HG02571 (cell line): ENCODE results near the gene PRM1.

ENCODE experiments used
- ATAC-seq: cut with Tn5 transposase; IDR thresholded peaks from one replicate; pipeline ENCODE4 v1.9.1; 2021; ENCODE audit warnings: mild to moderate bottlenecking, moderate library complexity; ENCODE audit not compliant: unreplicated experiment

Gene PRM1

GRCh38 chr16:11239644-11240632, 41.2 kb downstream of the PRM1 start:
- ATAC-seq = no peak

DNA sequence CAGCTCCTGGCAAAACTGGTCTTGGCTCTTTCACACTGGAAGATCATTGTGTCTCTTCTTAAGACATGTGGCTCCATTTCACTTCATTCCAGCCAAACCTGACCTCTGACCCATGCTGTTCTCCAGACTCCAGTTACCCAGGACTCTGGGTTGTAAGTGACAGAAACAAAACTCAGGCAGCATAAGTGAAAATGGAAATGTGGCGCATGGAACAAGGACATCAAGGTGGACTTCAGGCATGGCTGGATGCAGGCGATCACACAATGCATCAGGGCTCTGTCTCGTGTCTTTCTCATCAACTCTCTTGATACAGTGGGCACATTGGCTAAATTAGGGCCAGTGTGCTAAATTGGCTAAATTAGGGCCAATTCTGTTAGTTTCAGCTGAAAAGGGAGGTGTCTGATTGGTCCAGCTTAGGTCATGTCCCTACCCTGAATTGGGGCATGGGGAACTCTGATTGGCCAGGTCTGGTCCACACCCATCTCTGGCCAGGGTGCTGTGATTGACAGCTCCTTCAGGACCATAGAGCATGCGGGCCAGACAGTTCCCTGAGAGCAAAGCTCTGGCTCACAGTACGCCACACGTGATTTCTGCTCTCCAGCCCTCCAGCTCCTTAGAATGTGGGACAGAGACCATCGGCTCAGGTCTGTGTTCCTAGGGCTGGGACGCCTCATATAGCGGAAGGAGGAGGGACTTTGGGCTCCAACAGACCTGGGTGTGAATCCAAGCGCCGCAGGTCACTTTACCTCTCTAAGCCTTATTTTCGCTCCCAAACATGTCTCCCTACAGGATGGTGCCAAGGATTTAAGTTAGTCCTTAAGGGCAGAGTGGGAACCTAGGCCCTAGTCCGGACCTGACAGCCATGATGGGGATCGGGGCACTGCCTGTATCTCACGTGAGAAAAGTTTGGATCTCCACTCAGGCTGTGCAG, 42.6 kb downstream of the PRM1 start:
- ATAC-seq = no peak

GRCh38 chr16:11236461-11237254, 44.5 kb downstream of the PRM1 start:
- ATAC-seq = no peak

DNA sequence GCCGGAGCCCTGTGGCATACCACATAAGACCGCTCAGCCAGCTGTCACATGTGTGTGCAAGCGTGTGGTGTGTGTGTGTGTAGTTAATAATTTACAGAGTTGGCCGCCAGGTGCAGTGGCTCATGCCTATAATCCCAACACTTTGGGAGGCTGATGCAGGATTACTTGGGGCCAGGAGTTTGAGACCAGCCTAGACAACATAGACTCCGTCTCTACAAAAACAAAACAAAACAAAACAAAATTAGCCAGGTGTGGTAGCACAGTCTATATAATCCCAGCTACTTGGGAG, 45.5 kb downstream of the PRM1 start:
- no peak for ATAC-seq

DNA sequence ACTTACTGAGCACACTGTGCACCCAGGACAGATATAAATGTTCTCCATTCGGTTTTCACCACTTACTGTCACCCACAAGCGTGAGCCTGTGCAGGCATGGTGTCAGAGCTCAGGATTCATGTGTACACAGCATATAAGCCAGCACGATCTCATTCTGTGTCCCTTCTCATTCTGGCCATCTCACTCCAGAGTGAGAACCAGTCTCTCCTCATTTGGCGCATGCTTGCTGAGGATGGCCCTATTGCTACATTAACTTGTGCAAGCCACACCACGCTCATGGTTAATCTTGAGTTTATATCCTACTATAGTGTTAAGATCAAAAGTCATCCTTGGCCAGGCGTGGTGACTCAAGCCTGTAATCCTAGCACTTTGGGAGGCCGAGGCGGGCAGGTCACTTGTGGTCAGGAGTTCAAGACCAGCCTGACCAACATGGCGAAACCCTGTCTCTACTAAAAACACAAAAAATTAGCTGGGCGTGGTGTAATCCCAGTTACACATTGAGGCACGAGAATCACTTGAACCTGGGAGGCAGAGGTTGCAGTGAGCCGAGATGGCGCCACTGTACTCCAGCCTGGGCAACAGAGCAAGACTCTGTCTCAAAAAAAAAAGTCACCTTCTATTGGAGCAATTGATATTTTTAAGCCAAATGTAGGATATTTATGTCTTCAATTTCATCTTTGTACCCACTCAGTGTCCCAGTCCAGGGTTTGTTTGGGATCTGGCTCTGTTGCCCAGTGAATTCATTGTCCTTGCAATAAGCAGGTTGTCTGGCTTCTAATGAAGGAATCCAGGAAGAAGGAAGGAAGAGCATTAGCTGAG, 46.0 kb downstream of the PRM1 start:
- ATAC-seq = no peak

GRCh38 chr16:11233727-11234376, 47.3 kb downstream of the PRM1 start:
- no peak for ATAC-seq

- ATAC-seq = no peak
These were observed 48.0 kb downstream of the PRM1 start for GRCh38 chr16:11232852-11233726.

- no peak for ATAC-seq
These were observed 48.8 kb downstream of the PRM1 start for GRCh38 chr16:11232302-11232851.

DNA sequence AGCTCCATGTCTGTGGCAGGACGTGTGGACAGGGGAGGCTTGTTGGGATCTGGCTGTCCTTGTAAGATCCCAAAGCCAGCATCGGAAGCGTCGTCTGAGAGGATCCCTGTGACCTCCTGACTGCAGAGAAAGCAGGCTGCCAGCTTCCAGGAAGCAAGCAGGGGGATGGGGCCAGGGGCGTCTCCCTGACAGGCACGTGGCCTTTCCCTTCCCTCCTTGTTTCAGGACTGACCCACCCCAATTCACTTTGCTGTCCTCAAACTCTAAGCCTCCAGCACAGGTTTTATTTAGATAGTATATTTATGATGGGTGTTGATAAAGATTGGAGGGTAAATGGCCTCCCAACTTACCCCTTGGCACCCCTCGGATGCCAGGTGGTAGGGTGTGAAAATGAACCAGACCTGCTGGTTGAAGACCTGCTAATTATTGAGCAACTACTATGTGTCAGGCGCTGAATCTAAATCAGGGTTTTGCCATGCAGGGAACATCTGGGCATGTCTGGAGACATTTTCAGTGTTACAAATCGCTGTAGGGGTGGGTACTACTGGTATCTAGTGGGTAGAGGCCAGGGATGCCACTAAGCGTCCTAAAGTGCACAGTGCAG, 49.7 kb downstream of the PRM1 start:
- no peak for ATAC-seq
